IPS-15b (cell line): ENCODE measurements around the gene LGR6.
"Not testable (repeated sequence)": the region's sequence is repeated elsewhere in the genome, so short reads cannot be mapped to it uniquely, and the experiment has no call there.

Source experiments
- H3K27me3 ChIP-seq: one replicate; pipeline ENCODE4 v1.6.1; 2013; ENCODE audit warnings: low read length; ENCODE audit not compliant: control insufficient read depth, insufficient read depth
- H3K36me3 ChIP-seq: one replicate; pipeline ENCODE4 v1.6.1; 2013; ENCODE audit warnings: low read length; ENCODE audit not compliant: control insufficient read depth, insufficient read depth
- H3K4me1 ChIP-seq: one replicate; pipeline ENCODE4 v1.6.1; 2013; ENCODE audit warnings: mild to moderate bottlenecking, low read length; ENCODE audit not compliant: control insufficient read depth, insufficient read depth
- H3K4me3 ChIP-seq: one replicate; pipeline ENCODE4 v1.5.1; 2013; ENCODE audit warnings: low read depth, low read length
- H3K9ac ChIP-seq: one replicate; pipeline ENCODE4 v1.6.1; 2013; ENCODE audit warnings: low read depth, mild to moderate bottlenecking, low read length
- H3K9me3 ChIP-seq: one replicate; pipeline ENCODE4 v1.6.1; 2013; ENCODE audit warnings: mild to moderate bottlenecking, low read length; ENCODE audit not compliant: control insufficient read depth, insufficient read depth

Gene LGR6

GRCh38 chr1:202233171-202233570, 39.6 kb downstream of the LGR6 start:
- Histone ChIP-seq H3K4me3 (no peak overlapping the region), H3K27me3 (no peaks in the 10 kb centered on the region), H3K9ac (no peak overlapping the region), H3K9me3 (no peaks in the 10 kb centered on the region), H3K36me3 (no peaks in the 10 kb centered on the region), H3K4me1 (peaks cover 10% of the 10 kb centered on the region)

GRCh38 chr1:202233804-202234203, 40.2 kb downstream of the LGR6 start:
- Histone ChIP-seq H3K27me3 (no peaks in the 10 kb centered on the region), H3K36me3 (no peaks in the 10 kb centered on the region), H3K4me3 (no peak overlapping the region), H3K9me3 (no peaks in the 10 kb centered on the region), H3K9ac (no peak overlapping the region), H3K4me1 (peaks cover 10% of the 10 kb centered on the region)

GRCh38 chr1:202234331-202235002, 40.9 kb downstream of the LGR6 start:
- Histone ChIP-seq H3K9me3 (no peaks in the 10 kb centered on the region), H3K27me3 (no peaks in the 10 kb centered on the region), H3K9ac (no peak overlapping the region), H3K4me3 (no peak overlapping the region), H3K4me1 (peaks cover 10% of the 10 kb centered on the region), H3K36me3 (no peaks in the 10 kb centered on the region)

GRCh38 chr1:202235003-202235660, 41.5 kb downstream of the LGR6 start:
- Histone ChIP-seq H3K9ac (no peak overlapping the region), H3K27me3 (no peaks in the 10 kb centered on the region)

GRCh38 chr1:202235856-202236837, 42.5 kb downstream of the LGR6 start:
- peak overlapping the region; percentile 24 for H3K4me3 ChIP-seq
- H3K4me1 ChIP-seq, result peaks cover 10% of the 10 kb centered on the region
- no peaks in the 10 kb centered on the region for H3K9me3 ChIP-seq
- no peaks in the 10 kb centered on the region for H3K36me3 ChIP-seq
- no peak overlapping the region for H3K9ac ChIP-seq
- H3K27me3 ChIP-seq, result no peaks in the 10 kb centered on the region

More at GRCh38 chr1:202235003-202235660, 41.5 kb downstream of the LGR6 start:
- no peaks in the 10 kb centered on the region for H3K36me3 ChIP-seq
- no peak overlapping the region for H3K4me3 ChIP-seq
- peaks cover 10% of the 10 kb centered on the region for H3K4me1 ChIP-seq
- no peaks in the 10 kb centered on the region for H3K9me3 ChIP-seq

GRCh38 chr1:202237052-202237451, 43.5 kb downstream of the LGR6 start:
- peaks cover 10% of the 10 kb centered on the region for H3K4me1 ChIP-seq
- H3K9ac ChIP-seq, result no peak overlapping the region
- H3K36me3 ChIP-seq, result no peaks in the 10 kb centered on the region
- H3K9me3 ChIP-seq, result no peaks in the 10 kb centered on the region
- no peak overlapping the region for H3K4me3 ChIP-seq
- no peaks in the 10 kb centered on the region for H3K27me3 ChIP-seq

GRCh38 chr1:202238914-202239313, 45.3 kb downstream of the LGR6 start:
- H3K27me3 ChIP-seq, result no peaks in the 10 kb centered on the region
- no peaks in the 10 kb centered on the region for H3K9me3 ChIP-seq
- H3K9ac ChIP-seq, result no peak overlapping the region
- peaks cover 10% of the 10 kb centered on the region for H3K4me1 ChIP-seq
- H3K36me3 ChIP-seq, result no peaks in the 10 kb centered on the region
- no peak overlapping the region for H3K4me3 ChIP-seq

GRCh38 chr1:202240226-202240625, 46.6 kb downstream of the LGR6 start:
- H3K9me3 ChIP-seq, H3K4me1 ChIP-seq, H3K9ac ChIP-seq, H3K27me3 ChIP-seq, H3K36me3 ChIP-seq, H3K4me3 ChIP-seq: not testable (repeated sequence)

GRCh38 chr1:202240956-202241355, 47.4 kb downstream of the LGR6 start:
- no peak overlapping the region for H3K9ac ChIP-seq
- H3K4me1 ChIP-seq, result peaks cover 9% of the 10 kb centered on the region
- no peak overlapping the region for H3K4me3 ChIP-seq

GRCh38 chr1:202241376-202242079, 47.9 kb downstream of the LGR6 start:
- Histone ChIP-seq H3K36me3 (no peaks in the 10 kb centered on the region), H3K9ac (no peak overlapping the region), H3K27me3 (no peaks in the 10 kb centered on the region), H3K4me1 (peaks cover 6% of the 10 kb centered on the region), H3K4me3 (no peak overlapping the region), H3K9me3 (no peaks in the 10 kb centered on the region)

More at GRCh38 chr1:202240956-202241355, 47.4 kb downstream of the LGR6 start:
- Histone ChIP-seq H3K27me3 (no peaks in the 10 kb centered on the region), H3K36me3 (no peaks in the 10 kb centered on the region), H3K9me3 (no peaks in the 10 kb centered on the region)

GRCh38 chr1:202242080-202242419, 48.5 kb downstream of the LGR6 start:
- H3K36me3 ChIP-seq, result no peaks in the 10 kb centered on the region
- H3K4me3 ChIP-seq, result no peak overlapping the region
- peaks cover 8% of the 10 kb centered on the region for H3K4me1 ChIP-seq
- no peak overlapping the region for H3K9ac ChIP-seq
- H3K27me3 ChIP-seq, result no peaks in the 10 kb centered on the region
- no peaks in the 10 kb centered on the region for H3K9me3 ChIP-seq
